ENCODE measurements around the gene SPRR4.

- TF ChIP-seq CTCF (conservative IDR thresholded peaks at IDR 0.05 in 1 of 2, IDR thresholded peaks at IDR 0.05 in 1 of 2; ENCODE audit: extremely low read depth in 1 of 2, insufficient read depth in 1 of 2, low read depth in 1 of 2, low read length in 2 of 2) (no peak), EZH2 (IDR thresholded peaks at IDR 0.05; ENCODE audit: borderline replicate concordance, low read length) (no peak)
Observed at GRCh38 chr1:152981146-152981871, 10.9 kb downstream of the SPRR4 start.
